Measurements from ENCODE around the gene ZDHHC23.

ZDHHC23 gene

DNA sequence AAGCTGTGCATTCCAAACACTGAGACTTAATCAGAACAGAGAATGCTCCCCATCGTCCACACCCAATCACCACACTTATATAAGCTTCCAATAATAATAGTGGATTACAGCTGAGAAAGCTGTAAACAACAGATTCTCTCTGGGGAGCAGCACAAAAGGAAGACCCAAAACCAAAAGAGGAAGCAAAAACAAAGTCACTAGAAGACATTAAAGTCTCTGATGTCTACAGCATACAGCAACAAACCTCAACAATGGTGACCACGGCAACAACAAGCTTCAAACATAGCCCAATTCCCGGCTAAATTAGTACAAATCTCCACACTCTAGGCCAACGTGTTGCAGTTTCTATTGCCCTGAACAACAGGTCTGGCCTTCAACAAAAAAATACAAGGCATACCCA lies 37.7 kb downstream of the ZDHHC23 start:
- WGBS (ENCODE audit: insufficient coverage, insufficient read length), result no CpG with 5 or more reads among the region's 4 CpGs
- no peaks in the 10 kb centered on the region for H3K27me3 ChIP-seq (ENCODE audit: control insufficient read depth, insufficient read depth, low read length)
- no peaks in the 10 kb centered on the region for H3K4me1 ChIP-seq (ENCODE audit: control insufficient read depth, insufficient read depth, low read length)
- H3K36me3 ChIP-seq (ENCODE audit: control insufficient read depth, insufficient read depth, low read length), result no peaks in the 10 kb centered on the region
- no peaks in the 10 kb centered on the region for H3K9me3 ChIP-seq (ENCODE audit: control insufficient read depth, insufficient read depth, low read length)
- H3K27ac ChIP-seq (ENCODE audit: low read length), result no peak overlapping the region
- no peak overlapping the region for H3K4me3 ChIP-seq (ENCODE audit: low read length)
- no peak for DNase-seq (ENCODE audit: low read depth, low spot score)

DNA sequence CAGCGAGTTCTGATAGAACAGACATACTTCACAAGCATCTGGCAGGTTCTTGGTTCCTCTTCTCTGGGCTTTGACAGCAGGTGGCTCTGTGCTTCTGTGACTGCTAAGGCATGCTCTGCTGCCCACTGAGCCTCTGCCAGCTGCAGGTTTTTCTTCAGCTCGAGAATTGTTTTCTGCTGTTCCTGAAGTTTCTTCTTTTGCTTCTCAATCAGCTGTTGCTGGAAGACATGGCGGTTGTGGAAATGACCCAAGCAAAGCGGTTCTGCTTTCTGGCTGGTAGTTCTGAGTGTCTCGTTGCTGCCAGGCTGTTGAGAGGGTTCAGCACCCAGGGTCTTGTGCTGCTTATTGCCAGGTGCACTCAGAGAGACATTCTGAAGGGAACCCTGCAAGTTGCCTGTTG lies 57.7 kb downstream of the ZDHHC23 start:
- H3K9me3 ChIP-seq (ENCODE audit: control insufficient read depth, insufficient read depth, low read length), result no peaks in the 10 kb centered on the region
- H3K4me3 ChIP-seq (ENCODE audit: low read length), result no peak overlapping the region
- no peaks in the 10 kb centered on the region for H3K36me3 ChIP-seq (ENCODE audit: control insufficient read depth, insufficient read depth, low read length)
- no peaks in the 10 kb centered on the region for H3K27me3 ChIP-seq (ENCODE audit: control insufficient read depth, insufficient read depth, low read length)
- no CpG with 5 or more reads among the region's 5 CpGs for WGBS (ENCODE audit: insufficient coverage, insufficient read length)
- no peaks in the 10 kb centered on the region for H3K4me1 ChIP-seq (ENCODE audit: control insufficient read depth, insufficient read depth, low read length)
- DNase-seq (ENCODE audit: low read depth, low spot score), result no peak
- no peak overlapping the region for H3K27ac ChIP-seq (ENCODE audit: low read length)

DNA sequence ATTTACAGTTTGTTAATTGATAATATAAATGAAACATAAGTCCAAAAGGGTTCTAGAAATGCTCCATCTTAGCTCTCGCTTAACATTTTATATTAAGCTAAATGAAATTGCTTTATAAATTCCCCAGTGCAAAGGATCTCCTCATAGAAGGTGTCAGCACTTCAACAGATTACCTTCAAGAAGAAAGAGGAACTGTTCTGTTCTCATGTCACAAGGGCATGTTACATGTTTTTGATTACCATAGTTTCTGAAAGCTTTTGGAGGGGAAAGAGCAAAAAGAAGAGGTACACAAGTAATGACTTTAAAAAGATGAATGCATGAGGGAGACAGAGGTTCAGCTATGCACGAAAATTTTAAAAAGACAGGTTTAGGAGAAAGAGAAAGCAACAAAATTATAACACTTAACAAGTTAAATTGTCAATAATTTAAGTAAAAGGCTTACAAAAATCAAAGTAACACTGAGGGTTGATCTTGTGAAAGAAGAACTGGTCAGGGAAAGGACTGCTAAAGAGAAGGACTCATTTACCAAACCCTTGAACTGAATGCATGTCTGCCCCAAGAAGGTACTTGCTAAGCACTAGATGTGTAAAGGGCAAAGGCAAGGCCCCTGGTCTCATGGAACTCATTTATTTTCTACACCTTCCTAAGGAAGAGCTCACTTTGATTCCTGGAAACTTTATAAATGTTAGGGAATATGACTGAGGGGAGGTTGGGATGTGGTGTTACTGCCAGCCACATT lies 63.4 kb downstream of the ZDHHC23 start:
- Histone ChIP-seq H3K4me1 (ENCODE audit: control insufficient read depth, insufficient read depth, low read length) (no peaks in the 10 kb centered on the region), H3K27ac (ENCODE audit: low read length) (no peak overlapping the region), H3K4me3 (ENCODE audit: low read length) (no peak overlapping the region), H3K36me3 (ENCODE audit: control insufficient read depth, insufficient read depth, low read length) (no peaks in the 10 kb centered on the region), H3K27me3 (ENCODE audit: control insufficient read depth, insufficient read depth, low read length) (no peaks in the 10 kb centered on the region), H3K9me3 (ENCODE audit: control insufficient read depth, insufficient read depth, low read length) (no peaks in the 10 kb centered on the region)
- WGBS (ENCODE audit: insufficient coverage, insufficient read length), result no CpG with 5 or more reads among the region's 2 CpGs
- DNase-seq (ENCODE audit: low read depth, low spot score), result no peak
